ENCODE results near the gene PAPPA. TPM values are rescaled to one million over a fixed set of nuclear protein-coding genes. Genes with fewer than 3 reads are reported as not detected.

Gene PAPPA
- total RNA-seq, 6 experiments from 2014 or later = 0.07 to 0.50 (median 0.32) TPM

DNA sequence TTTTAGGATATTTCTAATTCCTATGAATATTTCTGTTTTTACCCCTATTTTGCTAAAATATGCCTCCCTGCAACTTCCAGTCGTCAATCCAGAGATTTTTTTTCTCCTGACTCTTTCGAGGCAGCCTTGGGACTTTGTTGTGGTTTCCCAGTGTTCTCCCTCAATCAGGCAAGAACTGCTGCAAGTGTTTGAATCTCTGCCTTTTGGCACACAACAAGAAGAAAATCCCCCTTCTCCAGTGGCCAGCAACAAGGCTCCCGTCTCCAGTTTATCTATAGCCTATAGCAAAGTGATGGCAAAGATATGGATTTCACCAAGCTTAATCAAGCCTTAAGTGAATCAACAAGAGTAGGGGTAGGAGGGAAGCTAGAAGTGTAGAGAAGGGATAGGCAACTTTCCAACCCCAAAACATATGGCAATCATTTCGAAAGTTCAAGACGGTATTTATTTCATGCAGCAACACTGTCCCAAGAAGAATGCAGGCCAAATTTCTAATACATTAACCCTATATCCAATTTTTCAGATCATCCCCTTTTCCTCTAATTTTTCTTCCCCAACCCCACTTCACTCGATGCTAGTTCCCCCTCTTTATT is 37.7 kb upstream of the PAPPA start:
- Histone ChIP-seq H3K4me1 (no peaks in the 10 kb centered on the region), H3K27ac (no peak overlapping the region), H3K27me3 (no peaks in the 10 kb centered on the region), H3K9me3 (no peaks in the 10 kb centered on the region), H3K4me3 (no peak overlapping the region), H3K36me3 (no peaks in the 10 kb centered on the region)
- TF ChIP-seq POLR2A (IDR thresholded peaks at IDR 0.05) = no peak
- TF ChIP-seq, protein P1, sequence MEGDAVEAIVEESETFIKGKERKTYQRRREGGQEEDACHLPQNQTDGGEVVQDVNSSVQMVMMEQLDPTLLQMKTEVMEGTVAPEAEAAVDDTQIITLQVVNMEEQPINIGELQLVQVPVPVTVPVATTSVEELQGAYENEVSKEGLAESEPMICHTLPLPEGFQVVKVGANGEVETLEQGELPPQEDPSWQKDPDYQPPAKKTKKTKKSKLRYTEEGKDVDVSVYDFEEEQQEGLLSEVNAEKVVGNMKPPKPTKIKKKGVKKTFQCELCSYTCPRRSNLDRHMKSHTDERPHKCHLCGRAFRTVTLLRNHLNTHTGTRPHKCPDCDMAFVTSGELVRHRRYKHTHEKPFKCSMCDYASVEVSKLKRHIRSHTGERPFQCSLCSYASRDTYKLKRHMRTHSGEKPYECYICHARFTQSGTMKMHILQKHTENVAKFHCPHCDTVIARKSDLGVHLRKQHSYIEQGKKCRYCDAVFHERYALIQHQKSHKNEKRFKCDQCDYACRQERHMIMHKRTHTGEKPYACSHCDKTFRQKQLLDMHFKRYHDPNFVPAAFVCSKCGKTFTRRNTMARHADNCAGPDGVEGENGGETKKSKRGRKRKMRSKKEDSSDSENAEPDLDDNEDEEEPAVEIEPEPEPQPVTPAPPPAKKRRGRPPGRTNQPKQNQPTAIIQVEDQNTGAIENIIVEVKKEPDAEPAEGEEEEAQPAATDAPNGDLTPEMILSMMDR (IDR thresholded peaks at IDR 0.05) = no peak
- no peak for ATAC-seq
- intact Hi-C loops (cut with DNase I) = no loop called here
- 30% methylated on average over 6 of the region's 6 CpGs for WGBS (ENCODE audit: insufficient coverage, low coverage, low lambda C conversion rate, missing lambda C conversion rate)
- no peak for DNase-seq

DNA sequence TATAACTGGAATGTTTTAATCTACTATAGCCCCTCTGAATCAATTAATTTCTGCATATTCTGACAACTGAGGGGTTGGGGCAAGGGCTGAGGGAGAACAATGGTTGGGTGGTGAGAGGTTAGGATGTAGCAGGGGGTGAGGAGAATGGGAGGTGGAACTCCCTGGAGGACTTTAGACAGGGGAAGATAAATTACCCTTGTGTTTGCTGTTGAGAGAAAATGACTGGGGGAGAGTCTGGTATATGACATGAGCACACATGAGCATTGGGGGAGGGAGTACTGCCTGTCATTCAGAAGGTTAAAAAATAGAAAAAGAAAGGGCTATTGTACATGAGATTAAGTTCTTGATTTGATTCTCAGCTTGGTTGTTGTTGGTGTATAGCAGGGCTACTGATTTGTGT is 37.2 kb upstream of the PAPPA start:
- ATAC-seq = no peak
- Histone ChIP-seq H3K9me3 (no peaks in the 10 kb centered on the region), H3K36me3 (no peaks in the 10 kb centered on the region), H3K4me1 (no peaks in the 10 kb centered on the region), H3K27me3 (no peaks in the 10 kb centered on the region), H3K4me3 (no peak overlapping the region), H3K27ac (no peak overlapping the region)
- TF ChIP-seq, protein P1 (IDR thresholded peaks at IDR 0.05) = no peak
- no peak for TF ChIP-seq POLR2A (IDR thresholded peaks at IDR 0.05)
- no peak for DNase-seq
- intact Hi-C loops (cut with DNase I) = no loop called here

DNA sequence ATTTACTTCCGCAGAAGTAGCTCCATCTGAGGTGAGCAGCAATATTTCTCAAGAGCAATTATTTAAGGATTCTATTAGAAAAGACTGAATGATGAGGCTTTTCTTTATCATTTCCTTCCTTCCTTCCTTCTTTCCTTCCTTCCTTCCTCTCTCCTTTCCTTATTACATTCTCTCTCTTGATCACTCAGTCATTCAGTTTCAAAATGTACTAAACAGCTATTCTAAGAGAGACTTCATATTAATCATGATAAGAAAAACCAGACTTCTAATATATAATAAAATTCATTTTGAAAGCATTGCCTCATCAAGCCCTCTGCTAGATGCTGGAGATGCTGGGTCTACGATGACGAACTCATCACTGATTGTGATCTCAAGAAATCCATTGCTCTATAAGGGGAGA is 30.4 kb upstream of the PAPPA start:
- DNase-seq = no peak
- Histone ChIP-seq H3K36me3 (no peaks in the 10 kb centered on the region), H3K4me1 (no peaks in the 10 kb centered on the region), H3K9me3 (no peaks in the 10 kb centered on the region), H3K27ac (no peak overlapping the region), H3K27me3 (no peaks in the 10 kb centered on the region), H3K4me3 (no peak overlapping the region)
- intact Hi-C loops (cut with DNase I) = no loop called here
- TF ChIP-seq POLR2A (IDR thresholded peaks at IDR 0.05) = no peak
- TF ChIP-seq, protein P1 (IDR thresholded peaks at IDR 0.05) = no peak
- no peak for ATAC-seq
- WGBS (ENCODE audit: insufficient coverage, low coverage, low lambda C conversion rate, missing lambda C conversion rate) = 50% methylated on average over 3 of the region's 3 CpGs

DNA sequence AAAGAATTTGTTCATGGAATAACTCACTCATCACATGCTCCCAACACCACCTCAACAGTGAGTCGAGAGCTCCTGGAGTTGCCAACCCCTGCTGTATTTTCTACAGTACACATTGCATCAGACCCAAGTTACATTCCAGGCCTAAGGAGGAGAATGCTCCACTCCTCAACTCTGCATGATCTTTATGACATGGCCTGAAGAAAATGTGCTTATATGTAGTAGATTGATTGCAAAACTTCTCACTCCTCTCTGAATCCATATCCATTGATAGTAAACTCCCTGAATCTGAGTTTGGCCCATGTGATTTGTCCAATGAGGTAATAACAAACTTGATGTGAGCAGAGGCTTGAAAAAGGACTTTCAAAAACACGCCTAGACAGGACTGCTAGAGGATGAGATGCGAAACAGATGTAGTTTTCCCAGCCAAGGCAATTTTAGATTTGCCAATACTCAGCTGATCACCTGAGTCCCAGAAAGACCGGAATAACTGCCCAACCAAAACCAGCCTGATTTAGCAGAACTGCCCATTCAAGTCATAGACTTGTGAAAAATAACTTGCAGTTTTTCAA is 29.0 kb upstream of the PAPPA start:
- WGBS (ENCODE audit: insufficient coverage, low coverage, low lambda C conversion rate, missing lambda C conversion rate) = 63% methylated on average over 4 of the region's 4 CpGs
- no peak overlapping the region for H3K27ac ChIP-seq
- intact Hi-C loops (cut with DNase I) = no loop called here
- no peak overlapping the region for H3K4me3 ChIP-seq
- DNase-seq (no peak), ATAC-seq (no peak)
- no peaks in the 10 kb centered on the region for H3K9me3 ChIP-seq
- H3K27me3 ChIP-seq = no peaks in the 10 kb centered on the region
- no peaks in the 10 kb centered on the region for H3K36me3 ChIP-seq
- H3K4me1 ChIP-seq = no peaks in the 10 kb centered on the region
- TF ChIP-seq, protein P1 (IDR thresholded peaks at IDR 0.05) = no peak
- no peak for TF ChIP-seq POLR2A (IDR thresholded peaks at IDR 0.05)
